Activated CD8-positive, alpha-beta T cell treated with anti-CD3 and anti-CD28 coated beads for 36 hours (primary cell): Measurements from ENCODE around the gene MRPL36. TPM values are rescaled to one million over a fixed set of nuclear protein-coding genes. Genes with fewer than 3 reads are reported as not detected.

Experiments used
- ATAC-seq: fragments of 200-7000 bp; cut with Tn5 transposase; one replicate; pipeline ENCODE4 v1.10.0; 2021; ENCODE audit warnings: mild to moderate bottlenecking, moderate library complexity
- CTCF ChIA-PET: fragments of 350-600 bp; sonication (Branson Sonifier 250); formaldehyde crosslinking; loops from one replicate; lab custom pipeline; 2021; ENCODE audit warnings: antibody characterized with exemption; lab: Charles Lee
- POLR2A ChIA-PET: fragments of 350-600 bp; sonication (Branson Sonifier 250); formaldehyde crosslinking; loops from one replicate; lab custom pipeline; 2021; ENCODE audit warnings: antibody characterized with exemption; lab: Charles Lee
- DNase-seq: peaks from one replicate; pipeline ENCODE4 v3.0.0-alpha.2; 2020
- H3K27ac Mint-ChIP-seq: one replicate; pipeline ENCODE4 v1.8.0; 2021; ENCODE audit warnings: mild to moderate bottlenecking, mixed read lengths
- H3K27me3 Mint-ChIP-seq: one replicate; pipeline ENCODE4 v1.8.0; 2021; ENCODE audit warnings: mixed read lengths
- H3K36me3 Mint-ChIP-seq: one replicate; pipeline ENCODE4 v1.8.0; 2021; ENCODE audit warnings: low read depth, mixed read lengths
- H3K4me1 Mint-ChIP-seq: one replicate; pipeline ENCODE4 v1.8.0; 2021; ENCODE audit warnings: low read depth, mixed read lengths
- H3K4me3 Mint-ChIP-seq: one replicate; pipeline ENCODE4 v1.8.0; 2021; ENCODE audit warnings: mild to moderate bottlenecking, moderate library complexity, mixed read lengths
- H3K9me3 Mint-ChIP-seq: one replicate; pipeline ENCODE4 v1.8.0; 2021; ENCODE audit warnings: mixed read lengths
- intact Hi-C: fragments of 100-400 bp; cut with micrococcal nuclease; formaldehyde crosslinking; loops from one replicate; pipeline ENCODE4 v1.10.0; 2022
- total RNA-seq, 2 experiments: library from RNA; stranded (reverse); gene quantifications; one replicate each; pipeline ENCODE4 v1.2.3, GENCODE V29; 2021
- TF ChIP-seq, protein P1 (sequence below): fragments of 200-600 bp; IDR thresholded peaks from one replicate; pipeline ENCODE4 v1.8.0; 2022; ENCODE audit warnings: antibody characterized with exemption, mild to moderate bottlenecking

Gene MRPL36
- total RNA-seq, 2 experiments from 2014 or later, result 80.1 to 87.2 TPM

DNA sequence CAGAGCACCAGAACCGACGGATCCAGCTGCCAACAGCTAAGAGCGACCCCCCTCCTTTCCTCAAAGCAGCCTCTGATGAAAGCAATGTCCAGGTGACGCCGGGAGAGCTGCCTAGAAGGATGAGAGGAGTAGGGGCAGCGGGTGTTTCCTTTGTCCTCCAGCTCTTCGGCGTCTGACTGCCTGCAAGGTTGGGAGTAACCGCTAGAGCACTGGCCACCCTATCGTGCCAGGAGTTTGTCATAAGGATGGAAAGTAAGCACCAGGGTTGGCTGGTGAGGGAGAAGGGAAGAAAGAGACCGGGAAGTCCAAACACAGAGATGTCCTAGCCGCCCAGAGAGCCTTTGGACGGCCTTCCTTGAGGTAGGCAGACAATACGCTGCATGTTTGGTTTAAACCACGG is 10.8 kb downstream of the MRPL36 start:
- H3K36me3 Mint-ChIP-seq, result no peaks in the 10 kb centered on the region
- ChIA-PET CTCF (interaction anchor here (1.1 kb wide), 1 partner anchor 25 kb away, joined by 3 read pairs; no protein-coding TSS in a partner anchor), POLR2A (interaction anchor here (0.7 kb wide), 1 partner anchor 15 kb away, joined by 3 read pairs; no protein-coding TSS in a partner anchor)
- no peak for DNase-seq
- ATAC-seq, result no peak
- H3K4me3 Mint-ChIP-seq, result no peak overlapping the region
- TF ChIP-seq, protein P1, sequence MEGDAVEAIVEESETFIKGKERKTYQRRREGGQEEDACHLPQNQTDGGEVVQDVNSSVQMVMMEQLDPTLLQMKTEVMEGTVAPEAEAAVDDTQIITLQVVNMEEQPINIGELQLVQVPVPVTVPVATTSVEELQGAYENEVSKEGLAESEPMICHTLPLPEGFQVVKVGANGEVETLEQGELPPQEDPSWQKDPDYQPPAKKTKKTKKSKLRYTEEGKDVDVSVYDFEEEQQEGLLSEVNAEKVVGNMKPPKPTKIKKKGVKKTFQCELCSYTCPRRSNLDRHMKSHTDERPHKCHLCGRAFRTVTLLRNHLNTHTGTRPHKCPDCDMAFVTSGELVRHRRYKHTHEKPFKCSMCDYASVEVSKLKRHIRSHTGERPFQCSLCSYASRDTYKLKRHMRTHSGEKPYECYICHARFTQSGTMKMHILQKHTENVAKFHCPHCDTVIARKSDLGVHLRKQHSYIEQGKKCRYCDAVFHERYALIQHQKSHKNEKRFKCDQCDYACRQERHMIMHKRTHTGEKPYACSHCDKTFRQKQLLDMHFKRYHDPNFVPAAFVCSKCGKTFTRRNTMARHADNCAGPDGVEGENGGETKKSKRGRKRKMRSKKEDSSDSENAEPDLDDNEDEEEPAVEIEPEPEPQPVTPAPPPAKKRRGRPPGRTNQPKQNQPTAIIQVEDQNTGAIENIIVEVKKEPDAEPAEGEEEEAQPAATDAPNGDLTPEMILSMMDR, result no peak
- no peaks in the 10 kb centered on the region for H3K27me3 Mint-ChIP-seq
- intact Hi-C loops, result no loop called here
- H3K9me3 Mint-ChIP-seq, result no peaks in the 10 kb centered on the region
- peaks cover 67% of the 10 kb centered on the region for H3K4me1 Mint-ChIP-seq
- peak overlapping the region; percentile 38 for H3K27ac Mint-ChIP-seq

DNA sequence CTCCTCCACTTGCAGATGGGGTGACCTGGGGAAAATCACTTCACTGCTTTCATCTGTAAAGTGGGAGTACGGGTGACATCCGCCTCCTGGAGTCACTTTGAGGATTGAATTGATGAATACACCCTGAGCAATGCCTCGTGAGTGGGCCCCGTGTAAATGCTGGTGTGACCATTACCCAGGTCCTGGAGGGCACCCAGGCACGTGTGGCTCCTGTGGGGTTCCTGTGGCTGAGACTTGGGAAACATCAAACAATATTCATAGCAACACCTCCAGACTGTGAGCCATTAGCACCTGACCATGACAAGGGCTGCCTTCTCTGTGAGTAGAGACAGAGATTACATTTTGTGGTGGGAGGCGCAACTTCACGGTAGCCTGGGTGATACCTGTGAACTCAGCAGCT is 11.4 kb downstream of the MRPL36 start:
- ATAC-seq, result no peak
- ChIA-PET POLR2A (interaction anchor here (0.7 to 0.8 kb wide), 2 partner anchors 12 to 16 kb away, joined by 3 read pairs; no protein-coding TSS in a partner anchor), CTCF (interaction anchor here (1.1 kb wide), 1 partner anchor 25 kb away, joined by 3 read pairs; no protein-coding TSS in a partner anchor)
- H3K9me3 Mint-ChIP-seq, result no peaks in the 10 kb centered on the region
- H3K27me3 Mint-ChIP-seq, result no peaks in the 10 kb centered on the region
- H3K27ac Mint-ChIP-seq, result no peak overlapping the region
- H3K36me3 Mint-ChIP-seq, result no peaks in the 10 kb centered on the region
- H3K4me3 Mint-ChIP-seq, result no peak overlapping the region
- peaks cover 66% of the 10 kb centered on the region for H3K4me1 Mint-ChIP-seq
- intact Hi-C loops, result no loop called here
- DNase-seq, result no peak
- TF ChIP-seq, protein P1, result no peak

DNA sequence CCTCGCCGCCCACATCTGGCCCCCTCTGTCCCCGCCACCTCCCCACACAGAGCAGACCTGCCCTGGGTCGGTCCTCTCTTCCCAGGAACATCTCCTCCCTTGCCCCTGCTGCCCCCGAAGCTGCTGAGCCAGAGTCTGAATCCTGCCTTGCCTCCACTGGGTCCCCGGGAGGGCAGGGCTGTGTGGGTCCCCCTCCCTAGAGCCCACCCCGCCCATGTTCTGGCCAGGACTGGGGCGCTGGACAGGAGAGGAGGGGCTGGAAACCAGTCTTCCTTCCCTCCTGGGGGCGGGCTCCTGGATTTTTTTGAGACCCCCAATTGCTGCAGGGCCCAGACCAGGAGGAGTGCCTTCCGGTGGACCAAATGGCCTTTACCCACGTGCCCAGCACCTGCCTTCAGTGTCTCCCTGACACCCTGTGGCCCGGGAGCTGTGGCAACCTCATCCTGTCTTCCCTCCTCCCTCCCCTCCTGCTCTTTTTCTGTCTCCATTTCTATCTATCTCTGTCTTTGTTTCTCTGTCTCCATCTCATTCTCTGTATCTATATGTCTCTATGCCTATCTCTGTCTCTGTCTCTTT is 12.1 kb downstream of the MRPL36 start:
- H3K9me3 Mint-ChIP-seq, result no peaks in the 10 kb centered on the region
- H3K27ac Mint-ChIP-seq, result no peak overlapping the region
- CTCF ChIA-PET, result no interaction called here
- H3K4me3 Mint-ChIP-seq, result no peak overlapping the region
- H3K36me3 Mint-ChIP-seq, result no peaks in the 10 kb centered on the region
- no peak for DNase-seq
- TF ChIP-seq, protein P1, result no peak
- POLR2A ChIA-PET, result interaction anchor here (0.8 kb wide), 1 partner anchor 12 kb away, joined by 3 read pairs; no protein-coding TSS in a partner anchor
- H3K27me3 Mint-ChIP-seq, result no peaks in the 10 kb centered on the region
- intact Hi-C loops, result no loop called here
- ATAC-seq, result no peak
- H3K4me1 Mint-ChIP-seq, result peaks cover 65% of the 10 kb centered on the region

DNA sequence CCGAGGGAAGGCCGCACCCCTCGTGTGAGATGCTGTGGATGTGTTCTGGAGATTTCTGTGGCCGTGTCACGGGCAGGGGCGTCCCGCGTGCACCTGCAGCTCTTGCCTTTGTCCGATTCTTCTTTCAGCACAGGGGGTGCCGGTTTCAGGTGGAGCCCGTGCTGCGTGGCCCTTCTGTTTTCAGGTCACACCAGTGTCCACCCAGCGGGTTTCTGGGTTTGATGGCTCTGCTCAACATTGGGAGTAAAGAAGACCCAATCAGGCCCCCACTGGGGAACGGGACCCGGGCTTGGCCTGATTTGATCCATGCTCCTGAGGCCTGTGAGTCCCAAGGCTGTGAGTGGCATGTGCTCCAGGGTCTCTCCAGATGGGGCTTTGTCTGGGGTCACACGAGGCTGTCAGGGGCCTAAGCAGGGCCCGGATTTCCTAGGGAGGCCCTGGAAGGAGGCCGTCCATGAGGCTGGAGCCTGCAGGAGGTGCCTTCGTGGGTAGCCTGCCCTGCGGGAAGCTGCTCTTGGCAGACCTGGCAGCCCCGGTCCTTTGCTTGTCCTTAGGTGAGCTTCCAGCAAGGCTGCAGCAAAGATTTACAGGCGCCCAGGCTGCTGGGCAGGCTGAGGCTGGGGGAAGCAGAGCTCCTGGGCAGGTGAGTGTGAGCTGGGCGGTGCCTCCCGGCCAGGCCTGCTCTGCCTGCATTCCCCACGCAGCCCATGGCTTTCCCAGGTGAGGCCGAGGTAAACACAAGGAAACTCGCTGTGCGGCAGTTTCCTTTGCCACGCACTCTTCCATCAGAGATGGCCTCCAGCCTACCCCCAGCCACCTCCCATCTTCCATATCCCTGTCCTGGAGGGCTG is 12.8 kb downstream of the MRPL36 start:
- TF ChIP-seq, protein P1, result no peak
- ATAC-seq, result no peak
- ChIA-PET CTCF (no interaction called here), POLR2A (no interaction called here)
- Mint-ChIP-seq H3K4me1 (peaks cover 61% of the 10 kb centered on the region), H3K27ac (no peak overlapping the region), H3K9me3 (no peaks in the 10 kb centered on the region), H3K27me3 (no peaks in the 10 kb centered on the region), H3K36me3 (no peaks in the 10 kb centered on the region), H3K4me3 (no peak overlapping the region)
- no peak for DNase-seq
- intact Hi-C loops, result no loop called here
